Lower leg skin (tissue), 4 donors: ENCODE data around the gene ADGRA3. TPM values are rescaled to one million over a fixed set of nuclear protein-coding genes. Genes with fewer than 3 reads are reported as not detected.

Experiments
- DNase-seq, 2 donors: peaks; one replicate each; pipeline ENCODE4 v3.0.0-alpha.2; 2019; ENCODE audit warnings: low spot score in 2 of 2
- H3K4me3 ChIP-seq: fragments of 200-600 bp; sonication (generic); 2 replicates; pipeline ENCODE4 v1.5.1; 2017; ENCODE audit warnings: mild to moderate bottlenecking, low read depth; ENCODE audit not compliant: poor library complexity, severe bottlenecking
- POLR2A ChIP-seq, 2 donors: fragments of 450-650 bp; IDR thresholded peaks; one replicate each; pipeline ENCODE4 v1.6.1; 2016 to 2017; ENCODE audit warnings: antibody characterized with exemption in 2 of 2, mild to moderate bottlenecking in 1 of 2, moderate library complexity in 1 of 2
- WGBS, 2 donors: methylation state at CpG; one replicate each; pipeline ENCODE4 v1.1.5; 2018; 5-methylcytosine and 5-hydroxymethylcytosine counted together
- intact Hi-C: fragments of 100-400 bp; cut with DNase I; formaldehyde crosslinking; loops from one replicate; pipeline ENCODE4 v1.15.0; 2023; ENCODE audit warnings: low total_unique reads
- total RNA-seq, 4 donors: library from RNA; depleted of rRNA; stranded (reverse); fragments of >200 nt; gene quantifications; one replicate each; pipeline ENCODE4 v1.1.0, GENCODE V29; 2016
- TF ChIP-seq, protein P1 (sequence below), 3 donors: fragments of 450-650 bp; IDR thresholded peaks; one replicate each; pipeline ENCODE4 v1.5.1; 2016; ENCODE audit warnings: antibody characterized with exemption in 3 of 3, mild to moderate bottlenecking in 3 of 3, moderate library complexity in 2 of 3

ADGRA3 gene
- total RNA-seq, 4 donors from 2014 or later = 8.4 to 14.9 (median 12.6) TPM

DNA sequence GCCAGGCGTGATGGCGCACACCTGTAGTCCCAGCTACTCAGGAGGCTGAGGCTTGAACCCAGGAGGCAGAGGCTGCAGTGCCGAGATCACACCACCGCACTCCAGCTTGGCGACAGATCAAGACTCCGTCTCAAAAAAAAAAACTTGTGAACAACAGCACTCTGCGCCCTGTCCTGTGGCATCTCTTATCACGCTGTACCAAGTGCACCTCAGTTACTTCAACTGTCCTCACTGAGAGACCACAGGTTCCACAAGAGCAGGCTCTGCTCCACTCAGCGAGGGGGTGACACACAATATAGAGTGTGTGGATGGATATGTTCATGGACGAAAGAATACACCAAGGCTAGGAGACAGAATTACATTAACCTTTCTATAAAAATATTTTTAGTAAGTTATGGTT, 49.3 kb downstream of the ADGRA3 start:
- intact Hi-C loops = no loop called here
- no peak for TF ChIP-seq POLR2A (IDR thresholded peaks at IDR 0.05)
- TF ChIP-seq, protein P1, sequence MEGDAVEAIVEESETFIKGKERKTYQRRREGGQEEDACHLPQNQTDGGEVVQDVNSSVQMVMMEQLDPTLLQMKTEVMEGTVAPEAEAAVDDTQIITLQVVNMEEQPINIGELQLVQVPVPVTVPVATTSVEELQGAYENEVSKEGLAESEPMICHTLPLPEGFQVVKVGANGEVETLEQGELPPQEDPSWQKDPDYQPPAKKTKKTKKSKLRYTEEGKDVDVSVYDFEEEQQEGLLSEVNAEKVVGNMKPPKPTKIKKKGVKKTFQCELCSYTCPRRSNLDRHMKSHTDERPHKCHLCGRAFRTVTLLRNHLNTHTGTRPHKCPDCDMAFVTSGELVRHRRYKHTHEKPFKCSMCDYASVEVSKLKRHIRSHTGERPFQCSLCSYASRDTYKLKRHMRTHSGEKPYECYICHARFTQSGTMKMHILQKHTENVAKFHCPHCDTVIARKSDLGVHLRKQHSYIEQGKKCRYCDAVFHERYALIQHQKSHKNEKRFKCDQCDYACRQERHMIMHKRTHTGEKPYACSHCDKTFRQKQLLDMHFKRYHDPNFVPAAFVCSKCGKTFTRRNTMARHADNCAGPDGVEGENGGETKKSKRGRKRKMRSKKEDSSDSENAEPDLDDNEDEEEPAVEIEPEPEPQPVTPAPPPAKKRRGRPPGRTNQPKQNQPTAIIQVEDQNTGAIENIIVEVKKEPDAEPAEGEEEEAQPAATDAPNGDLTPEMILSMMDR (IDR thresholded peaks at IDR 0.05) = no peak
- WGBS, 2 donors = 87 to 93% methylated on average over 10 of the region's 10 CpGs
- H3K4me3 ChIP-seq = no peak overlapping the region
- DNase-seq = no peak

DNA sequence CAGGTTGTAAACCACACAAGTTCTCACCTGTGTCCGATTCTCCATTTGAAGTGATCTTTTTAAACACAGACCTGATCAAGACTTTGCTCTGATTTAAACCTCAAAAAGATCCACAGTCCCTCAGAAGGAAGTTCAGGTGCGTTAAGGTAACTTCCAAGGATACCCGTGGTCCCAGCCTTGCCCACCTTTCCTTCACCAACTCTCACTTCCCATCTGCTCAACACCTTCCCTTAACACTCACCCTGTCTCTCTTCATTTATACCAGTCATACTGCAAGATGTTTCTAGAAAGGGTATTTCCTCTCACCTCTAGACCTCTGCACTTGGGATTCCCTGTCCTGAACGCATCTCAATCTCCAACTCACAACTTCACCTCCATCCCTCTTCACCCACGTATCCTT, 49.9 kb downstream of the ADGRA3 start:
- no peak overlapping the region for H3K4me3 ChIP-seq
- no peak for DNase-seq
- 93 to 95% methylated on average over 5 of the region's 5 CpGs for WGBS, 2 donors
- intact Hi-C loops = no loop called here
- TF ChIP-seq, protein P1 (IDR thresholded peaks at IDR 0.05) = no peak
- no peak for TF ChIP-seq POLR2A (IDR thresholded peaks at IDR 0.05)

DNA sequence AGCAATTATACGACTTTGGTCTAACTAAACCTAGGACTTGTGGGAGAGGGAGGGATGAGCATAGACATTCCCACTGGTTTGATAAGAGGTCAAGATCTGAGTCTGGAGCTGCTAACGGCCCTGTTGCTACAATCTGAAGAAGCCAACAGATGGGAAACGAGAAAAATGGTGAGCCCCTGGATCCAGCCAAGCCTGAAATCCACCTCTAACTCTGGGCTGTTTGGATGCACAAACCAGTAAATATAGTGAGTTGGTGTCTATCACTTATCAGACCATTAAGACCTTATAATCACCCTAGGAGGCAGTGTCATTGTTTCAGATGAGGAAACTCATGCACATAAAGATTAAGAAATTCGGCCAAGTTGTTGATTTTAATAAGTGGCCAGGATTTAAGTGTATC, 50.5 kb downstream of the ADGRA3 start:
- TF ChIP-seq POLR2A (IDR thresholded peaks at IDR 0.05) = no peak
- TF ChIP-seq, protein P1 (IDR thresholded peaks at IDR 0.05) = no peak
- H3K4me3 ChIP-seq = no peak overlapping the region
- 93 to 95% methylated on average over 4 of the region's 4 CpGs for WGBS, 2 donors
- no peak for DNase-seq
- intact Hi-C loops = no loop called here

DNA sequence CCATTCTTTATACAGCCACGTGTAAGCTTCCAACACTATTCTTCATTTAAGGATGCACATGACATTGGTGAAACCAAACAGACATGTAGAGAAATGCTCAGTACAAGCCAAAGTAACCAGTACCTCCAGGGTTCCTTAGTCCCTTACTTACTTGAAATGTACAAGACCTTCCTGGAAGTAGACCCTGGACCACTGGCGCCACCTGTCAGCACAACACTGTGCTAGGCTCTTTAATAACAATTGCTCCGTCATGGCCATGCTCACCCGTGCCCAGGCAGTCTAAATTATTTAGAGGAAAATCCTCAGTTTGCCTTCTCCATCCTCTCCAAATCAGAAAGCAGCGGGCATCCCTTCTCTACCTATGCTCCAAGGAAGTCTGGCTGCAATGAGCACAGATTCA, 52.7 kb downstream of the ADGRA3 start:
- intact Hi-C loops = no loop called here
- no peak for DNase-seq
- TF ChIP-seq POLR2A (IDR thresholded peaks at IDR 0.05) = no peak
- TF ChIP-seq, protein P1 (IDR thresholded peaks at IDR 0.05) = no peak
- H3K4me3 ChIP-seq = no peak overlapping the region
- WGBS, 2 donors = 87 to 90% methylated on average over 5 of the region's 5 CpGs

DNA sequence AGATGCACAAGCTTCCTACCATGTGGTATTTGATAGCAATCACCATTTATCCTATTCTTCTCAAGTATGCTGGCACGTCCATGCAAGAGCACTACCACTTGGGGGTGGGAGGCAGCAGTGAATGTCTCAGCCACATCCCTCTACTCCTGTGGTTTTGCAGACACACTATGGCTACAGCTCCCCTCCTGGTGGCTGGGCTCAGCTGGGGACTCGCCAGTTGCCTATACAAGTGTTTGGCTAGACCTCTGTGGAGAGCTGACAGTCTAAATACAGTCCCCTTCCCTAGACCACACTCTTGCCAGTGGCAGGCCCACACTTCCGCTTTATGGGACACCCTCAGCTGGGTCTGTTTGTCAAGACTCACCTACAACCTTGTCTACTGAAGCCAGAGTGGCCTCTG, 53.2 kb downstream of the ADGRA3 start:
- TF ChIP-seq POLR2A (IDR thresholded peaks at IDR 0.05) = no peak
- TF ChIP-seq, protein P1 (IDR thresholded peaks at IDR 0.05) = no peak
- WGBS, 2 donors = 95 to 97% methylated on average over 3 of the region's 3 CpGs
- DNase-seq = no peak
- no peak overlapping the region for H3K4me3 ChIP-seq
- intact Hi-C loops = no loop called here

DNA sequence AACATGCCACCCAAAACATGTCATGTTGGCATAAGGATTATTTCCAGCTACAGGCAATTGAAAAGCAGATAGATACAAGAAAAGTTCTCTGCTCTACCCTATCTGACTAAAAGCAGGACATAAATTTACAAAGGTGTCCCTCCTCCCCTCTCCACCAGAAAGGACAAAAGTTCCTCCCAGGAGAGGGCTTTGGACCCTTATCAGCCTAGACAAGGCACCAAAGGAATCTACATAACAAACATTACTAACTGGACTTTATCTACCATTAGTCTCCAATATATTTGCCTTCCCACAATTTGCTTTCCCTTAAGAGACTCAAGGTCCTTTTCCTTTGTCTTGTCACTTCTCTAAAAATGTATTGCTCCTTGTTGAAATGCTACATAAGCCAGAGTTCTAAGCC, 55.6 kb downstream of the ADGRA3 start:
- TF ChIP-seq, protein P1 (IDR thresholded peaks at IDR 0.05) = no peak
- TF ChIP-seq POLR2A (IDR thresholded peaks at IDR 0.05) = no peak
- H3K4me3 ChIP-seq = no peak overlapping the region
- intact Hi-C loops = no loop called here
- DNase-seq = no peak
